ENCODE data around the gene BRAF. TPM values are rescaled to one million over a fixed set of nuclear protein-coding genes. Genes with fewer than 3 reads are reported as not detected.
"Not testable (repeated sequence)": the region's sequence is repeated elsewhere in the genome, so short reads cannot be mapped to it uniquely, and the experiment has no call there.

BRAF gene
- total and polyA plus RNA-seq, 11 donors: 6.7 to 33.5 (median 23.4) TPM

GRCh38 chr7:140831724-140832123, 93.0 kb downstream of the BRAF start:
- H3K9me3 ChIP-seq: no peaks in the 10 kb centered on the region
- DNase-seq (no peak), ATAC-seq (no peak)
- peaks cover 0 to 26% (median 16%) of the 10 kb centered on the region in 9 donors for H3K36me3 ChIP-seq
- intact Hi-C loops (cut with DNase I): no loop called here
- H3K4me1 ChIP-seq: peaks cover 0 to 6% (median 0%) of the 10 kb centered on the region in 12 donors
- H3K27me3 ChIP-seq: no peaks in the 10 kb centered on the region
- no peak overlapping the region for H3K4me3 ChIP-seq
- 56 to 75% (median 65%) methylated on average over 4 of the region's 4 CpGs for WGBS, 4 donors
- TF ChIP-seq CTCF (IDR thresholded peaks at IDR 0.05): no peak
- TF ChIP-seq POLR2A (IDR thresholded peaks at IDR 0.05): no peak
- H3K27ac ChIP-seq: no peak overlapping the region

- Histone ChIP-seq H3K36me3 (peaks cover 0 to 23% (median 9%) of the 10 kb centered on the region in 9 donors), H3K27me3 (no peaks in the 10 kb centered on the region), H3K27ac (no peak overlapping the region), H3K4me3 (no peak overlapping the region), H3K4me1 (peaks cover 0 to 10% (median 0%) of the 10 kb centered on the region in 12 donors), H3K9me3 (no peaks in the 10 kb centered on the region)
- ATAC-seq: no peak
- no peak for DNase-seq
- WGBS, 4 donors: 95 to 98% (median 96%) methylated on average over 1 of the region's 1 CpG
- intact Hi-C loops (cut with DNase I): no loop called here
- TF ChIP-seq POLR2A (IDR thresholded peaks at IDR 0.05) (no peak), CTCF (IDR thresholded peaks at IDR 0.05) (no peak)
Measured at GRCh38 chr7:140829720-140830119, 95.0 kb downstream of the BRAF start.

- Histone ChIP-seq H3K36me3 (peaks cover 0 to 14% (median 5%) of the 10 kb centered on the region in 9 donors), H3K27ac (no peak overlapping the region), H3K4me3 (no peak overlapping the region), H3K27me3 (no peaks in the 10 kb centered on the region), H3K9me3 (no peaks in the 10 kb centered on the region), H3K4me1 (peaks cover 0 to 10% (median 0%) of the 10 kb centered on the region in 12 donors)
- DNase-seq (no peak), ATAC-seq (no peak)
- WGBS, 4 donors: 72 to 92% (median 80%) methylated on average over 1 of the region's 1 CpG
- TF ChIP-seq POLR2A (IDR thresholded peaks at IDR 0.05) (no peak), CTCF (IDR thresholded peaks at IDR 0.05) (no peak)
- intact Hi-C loops (cut with DNase I): no loop called here
Measured at GRCh38 chr7:140828741-140829140, 96.0 kb downstream of the BRAF start.

GRCh38 chr7:140817383-140817782, 107.3 kb downstream of the BRAF start:
- not testable (repeated sequence) for DNase-seq, ATAC-seq, H3K4me1 ChIP-seq, H3K36me3 ChIP-seq, H3K27me3 ChIP-seq, H3K4me3 ChIP-seq, H3K27ac ChIP-seq
- peaks cover 0 to 20% (median 9%) of the 10 kb centered on the region in 12 donors for H3K9me3 ChIP-seq
- intact Hi-C loops (cut with DNase I): loop anchor here in 7 of 10 donors (10.0 kb wide), 3 partner anchors 107 to 717 kb away; partner anchors contain the start of gene BRAF (in 3 of the 7)

Measured in heart left ventricle (tissue), 16 donors.